GM18520 (cell line): ENCODE data around the gene RASGEF1C.
"Not testable (repeated sequence)": the region's sequence is repeated elsewhere in the genome, so short reads cannot be mapped to it uniquely, and the experiment has no call there.

Experiments
- ATAC-seq: cut with Tn5 transposase; IDR thresholded peaks from one replicate; pipeline ENCODE4 v1.9.1; 2021; ENCODE audit not compliant: unreplicated experiment

Gene RASGEF1C

GRCh38 chr5:180124662-180125061 is 84.3 kb downstream of the RASGEF1C start:
- ATAC-seq = not testable (repeated sequence)

GRCh38 chr5:180122875-180123274 is 86.1 kb downstream of the RASGEF1C start:
- no peak for ATAC-seq

GRCh38 chr5:180121826-180122413 is 87.1 kb downstream of the RASGEF1C start:
- no peak for ATAC-seq

- no peak for ATAC-seq
Observed at GRCh38 chr5:180120237-180121101, 88.5 kb downstream of the RASGEF1C start.

- no peak for ATAC-seq
Observed at GRCh38 chr5:180119903-180120236, 89.1 kb downstream of the RASGEF1C start.

- ATAC-seq = no peak
Observed at GRCh38 chr5:180119031-180119902, 89.7 kb downstream of the RASGEF1C start.

GRCh38 chr5:180118391-180118791 is 90.6 kb downstream of the RASGEF1C start:
- no peak for ATAC-seq

- no peak for ATAC-seq
Observed at GRCh38 chr5:180117000-180117725, 91.8 kb downstream of the RASGEF1C start.

GRCh38 chr5:180116077-180116999 is 92.7 kb downstream of the RASGEF1C start:
- ATAC-seq = no peak

GRCh38 chr5:180115326-180116076 is 93.5 kb downstream of the RASGEF1C start:
- no peak for ATAC-seq

- ATAC-seq = no peak
Observed at GRCh38 chr5:180114304-180115003, 94.6 kb downstream of the RASGEF1C start.

GRCh38 chr5:180113660-180114303 is 95.2 kb downstream of the RASGEF1C start:
- ATAC-seq = no peak

GRCh38 chr5:180112181-180112861 is 96.7 kb downstream of the RASGEF1C start:
- no peak for ATAC-seq

GRCh38 chr5:180111273-180112002 is 97.6 kb downstream of the RASGEF1C start:
- no peak for ATAC-seq

- ATAC-seq = no peak
Observed at GRCh38 chr5:180109920-180110319, 99.1 kb downstream of the RASGEF1C start.

GRCh38 chr5:180107005-180107404 is 102.0 kb downstream of the RASGEF1C start:
- ATAC-seq = no peak

GRCh38 chr5:180105827-180106312 is 103.1 kb downstream of the RASGEF1C start:
- no peak for ATAC-seq
